Effector memory CD8-positive, alpha-beta T cell (primary cell): Measurements from ENCODE around the gene DPP3.

Experiments
- ATAC-seq: fragments of 150-1000 bp; cut with Tn5 transposase; replicated peaks from 2 replicates; pipeline ENCODE4 v1.10.0; 2021; ENCODE audit warnings: mild to moderate bottlenecking, moderate library complexity
- DNase-seq, 3 experiments: peaks; one replicate each; pipeline ENCODE4 v3.0.0; 2021
- H3K27ac Mint-ChIP-seq, 2 donors: one replicate each; pipeline ENCODE4 v1.8.0; 2022; ENCODE audit warnings: mild to moderate bottlenecking in 2 of 2, mixed read lengths in 2 of 2, moderate library complexity in 2 of 2
- H3K27me3 Mint-ChIP-seq, 2 donors: one replicate each; pipeline ENCODE4 v1.8.0; 2022; ENCODE audit warnings: mixed read lengths in 2 of 2
- H3K36me3 Mint-ChIP-seq: one replicate; pipeline ENCODE4 v1.8.0; 2022; ENCODE audit warnings: mild to moderate bottlenecking, moderate library complexity, mixed read lengths; ENCODE audit not compliant: insufficient read depth
- H3K4me1 Mint-ChIP-seq, 2 donors: one replicate each; pipeline ENCODE4 v1.8.0; 2022; ENCODE audit warnings: low read depth in 2 of 2, mixed read lengths in 2 of 2
- H3K4me3 Mint-ChIP-seq, 2 donors: one replicate each; pipeline ENCODE4 v1.8.0; 2022; ENCODE audit warnings: mild to moderate bottlenecking in 2 of 2, mixed read lengths in 2 of 2, moderate library complexity in 2 of 2
- H3K9me3 Mint-ChIP-seq, 2 donors: one replicate each; pipeline ENCODE4 v1.8.0; 2022; ENCODE audit warnings: mixed read lengths in 2 of 2

Gene DPP3

DNA sequence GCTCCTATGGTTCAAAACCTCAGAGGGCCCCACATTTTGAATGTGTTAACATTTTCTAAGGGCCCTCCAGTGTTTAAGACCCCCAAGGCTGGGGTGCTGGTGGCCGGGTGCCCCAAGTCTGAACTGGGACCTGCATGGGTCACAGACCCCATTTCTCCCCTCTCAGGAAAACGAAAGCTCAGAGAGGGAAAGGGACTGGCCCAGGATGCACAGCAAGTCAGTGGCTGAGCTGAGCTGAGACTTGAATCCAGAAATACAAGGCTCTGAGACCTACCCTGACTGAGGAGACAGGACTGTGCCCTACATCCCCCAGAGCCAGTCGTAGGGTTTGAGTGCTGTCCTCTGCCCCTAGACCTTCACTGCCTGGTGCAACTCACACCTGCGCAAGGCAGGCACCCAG lies 70.7 kb downstream of the DPP3 start:
- ATAC-seq, result no peak
- no peak for DNase-seq
- Mint-ChIP-seq H3K27ac (no peak overlapping the region), H3K4me3 (no peak overlapping the region), H3K27me3 (no peaks in the 10 kb centered on the region), H3K9me3 (no peaks in the 10 kb centered on the region), H3K4me1 (peaks cover 3 to 6% of the 10 kb centered on the region in 2 donors), H3K36me3 (no peaks in the 10 kb centered on the region)

DNA sequence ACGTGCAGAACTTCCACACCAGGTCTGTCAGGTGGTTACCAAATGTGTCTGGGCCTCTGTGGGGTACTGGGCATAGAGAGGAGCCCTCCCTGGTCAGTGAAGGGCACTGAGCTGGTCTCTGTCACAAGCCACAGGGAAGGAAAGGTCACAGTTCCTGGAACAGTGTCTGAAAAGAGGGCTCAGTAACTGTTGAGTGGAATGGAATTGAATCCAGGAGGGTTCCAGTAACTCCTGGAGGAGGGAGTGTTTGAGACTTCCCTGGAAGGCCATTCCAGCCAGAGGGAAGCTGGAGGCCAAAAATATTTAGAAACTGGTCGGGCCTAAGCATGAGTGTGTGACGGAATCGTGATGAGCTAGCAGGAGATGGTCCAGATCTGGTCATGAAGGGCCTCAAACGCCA lies 74.4 kb downstream of the DPP3 start:
- Mint-ChIP-seq H3K4me1 (no peaks in the 10 kb centered on the region), H3K27ac (no peak overlapping the region), H3K36me3 (peaks cover 4% of the 10 kb centered on the region), H3K27me3 (peaks cover 0 to 7% of the 10 kb centered on the region in 2 donors), H3K9me3 (no peaks in the 10 kb centered on the region), H3K4me3 (no peak overlapping the region)
- ATAC-seq (no peak), DNase-seq (no peak)

DNA sequence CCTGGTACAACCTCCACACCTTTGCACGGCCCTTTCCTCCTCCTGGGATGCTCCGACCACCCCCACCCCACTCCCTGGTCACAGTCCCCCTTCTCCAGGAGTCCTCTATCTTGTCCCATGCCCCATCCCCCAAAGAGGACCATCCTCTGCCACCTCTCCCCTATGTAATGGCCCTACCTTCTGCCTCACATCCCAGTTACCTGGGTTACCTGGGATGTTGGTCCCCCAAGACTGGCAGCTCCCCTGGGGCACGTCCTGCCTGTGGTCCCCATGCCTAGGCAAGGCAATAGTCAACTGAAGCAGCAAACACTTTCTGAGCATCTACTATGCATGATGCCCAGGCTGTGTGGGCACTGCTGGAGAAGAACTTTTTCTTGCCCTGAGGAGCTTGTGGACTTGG lies 75.2 kb downstream of the DPP3 start:
- no peak for DNase-seq
- Mint-ChIP-seq H3K36me3 (peaks cover 4% of the 10 kb centered on the region), H3K4me1 (no peaks in the 10 kb centered on the region), H3K27ac (no peak overlapping the region), H3K27me3 (peaks cover 0 to 7% of the 10 kb centered on the region in 2 donors), H3K4me3 (no peak overlapping the region), H3K9me3 (no peaks in the 10 kb centered on the region)
- no peak for ATAC-seq

DNA sequence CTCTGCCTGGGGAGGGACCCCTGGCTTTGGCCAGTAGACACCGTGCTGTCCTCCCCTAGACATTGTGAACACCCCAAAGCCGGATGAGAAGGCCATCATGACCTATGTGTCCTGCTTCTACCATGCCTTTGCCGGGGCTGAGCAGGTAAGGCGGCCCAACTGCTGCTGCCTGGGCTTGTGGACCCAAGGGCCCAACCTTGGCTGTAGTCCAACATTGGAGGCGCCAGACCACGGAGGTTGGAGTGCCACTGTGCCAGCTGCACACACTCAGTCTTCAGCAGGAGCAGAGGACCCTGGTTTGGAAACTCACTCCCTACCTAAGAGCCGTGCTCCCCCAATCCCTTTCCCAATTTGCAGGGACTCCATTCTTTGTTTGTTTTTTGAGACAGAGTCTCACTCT lies 75.9 kb downstream of the DPP3 start:
- H3K9me3 Mint-ChIP-seq, result no peaks in the 10 kb centered on the region
- no peak for DNase-seq
- no peak overlapping the region for H3K27ac Mint-ChIP-seq
- ATAC-seq, result no peak
- H3K27me3 Mint-ChIP-seq, result peaks cover 0 to 7% of the 10 kb centered on the region in 2 donors
- H3K4me3 Mint-ChIP-seq, result no peak overlapping the region
- peaks cover 4% of the 10 kb centered on the region for H3K36me3 Mint-ChIP-seq
- H3K4me1 Mint-ChIP-seq, result no peaks in the 10 kb centered on the region

DNA sequence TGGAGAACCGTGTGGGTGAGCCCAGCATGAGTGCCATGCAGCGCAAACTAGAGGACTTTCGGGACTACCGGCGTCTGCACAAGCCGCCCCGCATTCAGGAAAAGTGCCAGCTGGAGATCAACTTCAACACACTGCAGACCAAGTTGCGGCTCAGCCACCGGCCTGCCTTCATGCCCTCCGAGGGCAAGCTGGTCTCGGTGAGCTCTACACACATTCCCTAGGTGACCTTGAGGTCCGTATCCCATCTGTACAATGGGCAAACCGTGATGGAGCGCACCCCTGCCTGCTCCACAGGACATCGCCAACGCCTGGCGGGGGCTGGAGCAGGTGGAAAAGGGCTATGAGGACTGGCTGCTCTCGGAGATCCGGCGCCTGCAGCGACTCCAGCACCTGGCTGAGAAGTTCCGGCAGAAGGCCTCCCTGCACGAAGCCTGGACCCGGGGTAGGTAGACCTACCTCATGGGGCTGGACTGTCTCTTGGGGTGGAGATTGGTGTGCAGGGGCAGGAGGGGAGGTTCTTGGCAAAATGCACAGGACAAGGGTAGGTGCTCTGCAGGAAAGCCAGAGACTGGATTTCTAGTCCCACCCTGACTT lies 77.6 kb downstream of the DPP3 start:
- DNase-seq (no peak), ATAC-seq (no peak)
- Mint-ChIP-seq H3K27me3 (peaks cover 0 to 7% of the 10 kb centered on the region in 2 donors), H3K36me3 (peaks cover 4% of the 10 kb centered on the region), H3K4me1 (no peaks in the 10 kb centered on the region), H3K27ac (no peak overlapping the region), H3K4me3 (no peak overlapping the region), H3K9me3 (no peaks in the 10 kb centered on the region)
